Activated CD4-positive, alpha-beta T cell treated with anti-CD3 and anti-CD28 coated beads, Interleukin-2, amount 50 U/mL, for 1 hour (primary cell): ENCODE measurements around the gene SEC14L3.
"Not testable (repeated sequence)": the region's sequence is repeated elsewhere in the genome, so short reads cannot be mapped to it uniquely, and the experiment has no call there.

Source experiments
- DNase-seq: peaks from one replicate; pipeline ENCODE4 v3.0.0-alpha.2; 2020

The SEC14L3 gene

DNA sequence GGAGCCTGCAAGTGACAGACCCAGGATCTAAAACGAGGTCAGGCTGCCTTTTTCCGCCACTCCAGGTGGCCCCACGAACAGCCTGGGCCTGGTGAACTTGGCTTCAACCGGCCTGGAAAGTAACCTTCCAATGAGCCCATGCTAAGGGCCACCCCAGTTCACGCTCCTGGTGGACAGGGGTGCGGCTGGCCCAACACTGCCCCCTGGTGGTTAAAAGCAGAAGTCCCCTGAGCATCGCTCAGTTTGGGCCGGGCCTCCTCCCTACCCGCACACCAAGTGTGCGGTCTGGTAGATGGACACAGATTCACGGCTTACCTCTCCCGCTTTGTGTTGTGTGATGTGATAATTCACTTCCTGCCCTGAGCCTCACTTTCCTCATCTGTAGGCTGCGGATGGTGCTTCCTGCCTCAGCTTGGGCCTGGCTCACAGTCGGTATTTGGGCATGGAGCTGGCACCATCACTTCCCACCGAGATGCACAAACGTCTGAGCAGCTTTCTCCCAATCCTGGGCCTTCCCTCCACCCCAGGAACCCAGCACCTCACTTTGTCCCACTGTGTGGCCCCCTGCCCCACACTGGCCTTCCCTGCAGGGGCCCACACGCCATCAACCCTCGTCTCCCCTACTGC lies 13.7 kb upstream of the SEC14L3 start:
- peak; percentile 76 for DNase-seq

DNA sequence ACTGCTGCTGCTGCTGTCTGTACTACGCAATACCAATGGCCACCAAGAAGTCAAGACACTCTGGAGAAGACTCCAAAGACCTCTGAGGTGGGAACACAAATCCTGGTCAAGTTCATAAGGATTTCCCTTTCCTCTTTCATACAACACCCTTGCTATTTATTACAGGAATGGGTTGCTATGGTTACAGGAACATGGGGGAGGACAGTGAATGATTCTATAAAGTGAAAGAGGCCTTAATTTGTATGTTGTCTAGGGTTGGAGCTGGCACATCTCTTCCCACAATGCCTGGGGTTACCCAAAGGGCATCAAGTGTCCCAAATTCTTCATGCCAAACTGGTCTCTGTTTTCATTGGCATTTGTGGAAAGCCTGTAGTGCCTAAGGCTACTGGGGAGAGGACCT lies 11.4 kb upstream of the SEC14L3 start:
- DNase-seq, result no peak

DNA sequence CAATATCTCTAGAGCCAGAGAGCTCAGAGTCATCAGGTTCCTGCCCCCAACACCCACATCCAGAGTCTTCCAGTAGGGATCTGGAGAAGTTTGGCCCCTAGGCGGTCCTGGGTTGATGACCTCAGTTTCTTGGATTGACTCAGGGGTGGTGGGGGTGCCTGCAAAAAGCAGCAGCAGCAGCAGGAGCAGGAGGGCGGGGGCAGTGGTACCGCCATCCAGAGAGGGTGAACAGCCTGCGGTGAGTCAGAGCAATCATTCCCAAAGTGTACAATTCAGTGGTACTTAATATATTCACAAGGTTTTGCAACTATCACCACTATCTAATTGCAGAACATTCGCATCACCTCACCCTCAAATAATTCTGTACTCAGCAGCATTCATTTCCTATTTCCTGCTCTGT lies 9.9 kb upstream of the SEC14L3 start:
- no peak for DNase-seq

DNA sequence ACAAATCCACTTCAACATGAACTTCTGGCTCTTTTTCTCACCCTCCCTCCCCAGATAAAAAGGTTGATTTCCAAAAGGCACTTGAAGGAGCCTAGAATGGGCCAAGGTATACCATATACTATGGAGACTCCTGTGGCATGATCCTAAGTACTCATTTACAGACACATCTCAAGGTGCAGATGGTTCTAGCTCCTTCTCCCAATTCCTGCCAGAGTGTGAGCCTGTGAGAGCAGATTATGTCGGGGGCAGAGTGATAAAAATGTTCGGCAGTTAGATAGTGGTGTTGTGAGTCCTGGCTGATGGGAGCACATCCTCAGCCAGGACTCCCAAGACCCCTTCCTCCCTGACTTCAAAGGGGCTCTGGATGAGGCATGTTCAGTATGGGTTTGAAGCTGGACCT lies 8.2 kb upstream of the SEC14L3 start:
- DNase-seq, result no peak

DNA sequence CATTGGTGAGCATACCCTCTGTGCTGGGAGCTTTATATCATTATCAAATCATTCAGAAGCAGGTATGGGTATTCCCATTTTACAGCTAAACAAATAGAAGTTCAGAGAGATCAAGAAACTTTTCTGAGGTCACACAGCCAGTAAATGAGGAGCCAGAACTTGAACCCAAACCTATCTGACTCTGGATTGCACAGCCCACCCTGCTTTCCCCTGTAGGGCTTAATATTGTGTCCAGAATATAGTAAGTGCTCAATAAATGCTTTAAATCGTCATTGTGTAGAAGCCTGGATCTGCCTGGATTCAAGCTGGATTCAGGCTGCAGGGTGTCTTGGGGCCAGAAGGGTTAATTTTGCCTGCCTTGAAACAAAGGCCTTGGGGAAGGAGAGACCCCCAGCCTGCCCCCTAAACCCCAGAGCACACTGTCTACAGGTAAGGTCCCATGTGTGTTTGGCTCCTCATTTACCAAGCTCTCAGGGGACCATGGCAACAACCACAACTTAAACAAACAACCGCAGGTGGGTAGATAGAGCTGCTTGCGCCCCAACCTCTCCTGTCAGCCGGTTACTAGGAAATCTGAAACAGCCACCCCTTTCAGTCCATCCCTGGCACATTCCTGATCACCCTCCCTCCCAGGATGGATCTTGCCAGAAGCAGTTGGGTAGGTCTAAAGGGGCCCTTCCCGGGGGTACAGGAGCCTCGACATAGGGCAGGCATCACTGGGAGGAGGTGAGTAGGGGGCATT lies 3.0 kb upstream of the SEC14L3 start:
- peak; percentile 20 for DNase-seq

DNA sequence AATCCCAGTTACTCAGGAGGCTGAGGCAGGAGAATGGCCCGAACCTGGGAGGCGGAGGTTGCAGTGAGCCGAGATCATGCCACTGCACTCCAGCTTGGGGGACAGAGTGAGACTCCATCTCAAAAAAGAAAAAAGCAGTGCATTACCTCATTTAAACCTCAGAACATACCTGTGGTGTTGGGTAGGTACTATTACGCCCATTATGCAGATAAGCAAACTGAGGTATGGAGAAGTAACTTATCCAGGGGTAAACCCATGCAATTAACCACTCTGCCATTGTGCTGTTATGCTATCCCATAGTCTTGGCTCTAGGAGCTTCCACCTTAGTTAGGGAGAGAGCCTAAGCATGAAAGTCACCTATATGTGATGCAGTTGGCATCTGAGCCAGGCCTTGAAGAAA lies 2.3 kb upstream of the SEC14L3 start:
- DNase-seq, result no peak

DNA sequence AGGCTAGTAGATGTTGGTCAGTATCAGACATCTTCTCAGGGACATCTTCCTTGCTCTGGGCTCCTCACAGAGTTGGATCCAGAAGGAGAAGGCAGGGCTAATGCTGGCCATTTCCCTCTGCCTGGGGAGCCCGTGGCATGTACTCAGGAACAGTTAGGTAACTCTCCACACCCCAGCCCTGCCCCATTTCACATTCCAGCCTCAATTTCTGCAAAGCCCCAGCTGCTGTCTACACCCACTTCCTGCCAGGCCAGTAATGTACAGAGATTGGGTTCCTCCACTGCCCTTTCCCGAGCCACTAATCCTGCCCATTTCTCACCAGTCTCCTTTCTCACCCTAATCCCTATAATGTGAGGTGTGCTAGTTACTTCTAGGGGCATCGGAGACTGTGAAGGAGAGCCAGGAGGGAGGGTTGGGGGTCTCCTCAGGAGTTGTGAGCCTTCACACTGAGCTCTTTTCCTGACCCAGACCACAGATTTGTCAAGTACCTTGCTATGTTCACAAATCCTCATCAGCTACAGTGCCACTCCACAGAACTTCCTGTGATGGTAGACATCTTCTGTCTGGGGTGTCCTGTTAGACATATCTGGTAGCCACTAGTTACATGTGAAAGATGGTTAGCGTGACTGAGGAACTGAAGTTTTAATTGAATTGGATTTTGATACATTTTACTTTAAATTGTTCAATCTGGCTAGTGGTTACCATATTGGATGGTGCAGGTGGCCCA lies 1.3 kb upstream of the SEC14L3 start:
- no peak for DNase-seq

DNA sequence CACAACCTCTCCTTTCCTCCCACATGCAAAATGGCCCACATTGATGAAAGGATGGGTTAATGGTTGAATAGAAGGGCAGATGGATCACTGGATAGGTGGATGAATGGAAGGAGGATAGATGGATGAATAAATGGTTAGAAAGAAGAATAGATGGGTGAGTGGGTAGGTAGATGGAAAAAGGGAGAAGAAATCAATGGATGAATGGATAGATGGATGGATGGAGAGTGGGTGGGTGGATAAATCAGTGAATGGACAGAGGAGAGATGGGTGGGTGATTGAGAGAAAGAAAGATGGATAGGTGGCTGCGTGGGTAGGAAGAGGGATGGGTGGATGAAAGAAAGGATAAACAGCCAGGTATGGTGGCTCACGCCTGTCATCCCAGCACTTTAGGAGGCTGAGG lies 1.2 kb downstream of the SEC14L3 start:
- DNase-seq, result no peak

DNA sequence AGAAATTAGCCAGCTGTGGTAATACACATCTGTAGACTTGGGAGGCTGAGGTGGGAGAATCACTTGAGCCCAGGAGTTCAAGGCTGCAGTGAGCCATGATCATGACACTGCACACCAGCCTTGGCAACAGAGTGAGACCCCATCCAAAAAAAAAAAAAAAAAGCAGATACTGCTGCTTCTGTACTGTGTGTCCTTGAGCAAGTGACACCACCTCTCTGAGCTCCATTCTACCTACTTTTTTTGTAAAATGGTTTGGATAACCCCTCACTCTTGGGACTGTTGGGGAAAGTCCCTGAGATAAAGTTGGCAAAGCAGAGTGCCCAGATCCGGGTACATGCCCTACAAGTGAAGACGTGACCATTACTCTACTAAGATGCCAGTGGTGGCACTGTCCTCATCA lies 2.7 kb downstream of the SEC14L3 start:
- no peak for DNase-seq

DNA sequence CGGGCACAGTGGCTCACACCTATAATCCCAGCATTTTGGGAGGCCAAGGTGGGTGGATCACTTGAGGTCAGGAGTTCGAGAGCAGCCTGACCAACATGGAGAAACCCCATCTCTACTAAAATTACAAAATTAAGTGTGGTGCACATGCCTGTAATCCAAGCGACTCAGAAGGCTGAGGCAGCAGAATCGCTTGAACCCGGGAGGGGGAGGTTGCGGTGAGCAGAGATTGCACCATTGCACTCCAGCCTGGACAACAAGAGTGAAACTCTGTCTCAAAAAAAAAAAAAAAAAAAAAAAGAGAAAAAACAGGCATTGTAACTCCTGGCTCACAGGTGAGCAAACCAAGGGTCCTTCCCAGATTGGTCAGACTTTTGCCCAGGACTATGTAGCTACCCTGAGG lies 11.3 kb downstream of the SEC14L3 start:
- not testable (repeated sequence) for DNase-seq

DNA sequence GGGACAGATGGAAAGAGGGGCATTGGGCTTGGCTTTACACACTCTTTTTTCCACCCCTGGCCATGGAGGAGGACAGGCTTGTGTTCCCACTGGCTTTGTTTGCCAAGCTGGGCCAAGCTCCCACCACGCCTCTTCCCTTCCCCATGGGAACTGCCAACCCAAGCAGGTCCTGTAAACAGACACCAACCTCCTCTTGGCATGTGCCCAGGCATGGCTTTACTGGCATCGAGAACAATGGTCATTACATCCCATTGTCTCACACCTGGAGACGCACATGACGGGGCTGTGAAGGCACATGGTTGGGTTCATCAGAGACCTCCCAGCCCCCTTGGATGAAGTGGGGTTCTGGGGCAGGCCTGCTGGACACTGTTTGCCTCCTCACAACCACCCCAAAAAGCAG lies 11.7 kb downstream of the SEC14L3 start:
- DNase-seq, result no peak

DNA sequence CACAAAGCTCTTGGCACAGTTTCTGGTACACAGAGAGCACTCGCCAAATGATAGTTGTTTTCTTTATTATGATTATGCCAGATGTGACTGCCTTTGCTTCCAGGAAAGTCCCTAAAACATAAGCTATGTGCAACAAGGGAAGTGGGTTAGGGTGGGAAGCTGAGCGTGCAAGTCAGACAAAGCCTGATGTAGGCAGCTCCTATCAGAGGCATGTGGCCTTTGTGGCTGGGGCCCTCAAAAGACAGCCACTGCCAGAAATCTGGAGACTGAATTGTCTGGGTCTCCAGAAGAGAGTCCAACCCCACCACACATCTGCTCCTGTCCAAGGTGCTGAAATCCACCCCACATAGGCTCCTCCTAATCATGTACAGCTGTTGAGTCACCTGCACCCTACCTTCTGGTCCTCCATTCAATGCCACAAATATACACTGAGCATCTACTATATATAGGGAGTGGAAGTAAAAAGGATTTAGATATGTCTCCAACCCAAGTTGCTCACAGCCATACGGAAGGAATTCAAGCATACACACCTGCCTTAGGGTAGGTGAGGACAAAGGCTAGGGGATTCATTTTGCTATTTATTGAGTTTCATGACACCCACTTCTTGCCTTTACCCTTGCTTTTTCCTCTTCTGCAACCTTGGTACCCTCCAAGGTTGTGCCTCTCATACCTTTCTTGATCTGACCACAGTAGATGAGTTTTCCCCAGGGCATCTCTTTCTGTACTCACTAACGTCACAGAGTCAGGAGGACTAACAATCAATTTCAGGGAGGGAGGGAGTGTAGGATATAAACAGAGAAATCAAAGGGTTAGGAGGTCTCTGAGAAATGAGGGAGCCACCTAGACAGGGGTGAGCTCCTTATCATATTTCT lies 12.4 kb downstream of the SEC14L3 start:
- DNase-seq, result no peak

DNA sequence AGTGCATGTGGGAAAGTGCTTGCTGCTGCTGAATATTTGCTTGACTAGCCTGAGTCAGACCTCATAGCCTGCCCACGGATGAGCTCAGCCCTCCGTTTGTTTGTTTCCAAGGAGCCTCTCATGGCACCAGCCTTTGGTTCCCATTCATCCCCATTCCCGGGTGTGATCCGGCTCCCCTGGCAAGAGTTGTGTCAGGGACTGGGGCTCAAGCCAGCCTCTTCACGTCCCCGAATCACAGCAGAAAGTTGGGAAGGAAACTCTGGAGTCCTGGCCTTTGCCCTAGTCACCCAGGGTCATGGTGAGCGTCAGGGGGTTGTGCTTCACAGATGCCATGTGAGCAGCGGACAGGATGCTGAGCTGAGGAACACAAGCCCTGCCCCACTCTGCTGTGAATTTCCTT lies 13.8 kb downstream of the SEC14L3 start:
- DNase-seq, result no peak

DNA sequence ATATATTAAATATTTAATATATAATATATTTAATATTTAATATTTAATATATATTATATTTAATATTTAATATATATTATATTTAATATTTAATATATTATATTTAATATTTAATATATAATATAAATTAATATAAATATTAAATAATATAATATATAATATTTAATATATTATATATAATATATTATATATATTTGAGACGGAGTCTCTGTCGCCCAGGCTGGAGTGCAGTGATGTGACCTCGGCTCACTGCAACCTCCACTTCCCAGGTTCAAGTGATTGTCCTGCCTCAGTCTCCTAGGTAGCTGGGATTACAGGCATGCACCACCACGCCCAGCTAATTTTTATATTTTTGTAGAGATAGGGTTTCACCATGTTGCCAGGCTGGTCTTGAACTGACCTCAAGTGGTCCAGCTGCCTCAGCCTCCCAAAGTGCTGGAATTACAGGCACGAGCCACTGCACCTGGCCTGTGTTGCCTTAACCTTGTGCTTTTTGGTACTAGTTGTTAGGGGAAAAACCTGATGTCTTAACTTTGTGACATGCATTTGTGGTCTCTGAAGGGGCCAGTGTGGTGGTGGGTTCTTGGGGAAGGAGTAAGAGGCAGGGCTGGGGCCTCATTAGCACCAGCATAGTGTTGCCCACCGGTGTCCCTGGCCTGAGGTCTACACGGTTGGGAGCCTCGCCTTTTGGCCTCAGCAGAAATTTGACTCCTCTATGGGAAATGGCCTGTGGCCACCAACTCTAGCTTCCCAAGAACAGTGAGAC lies 16.6 kb downstream of the SEC14L3 start:
- DNase-seq, result no peak

DNA sequence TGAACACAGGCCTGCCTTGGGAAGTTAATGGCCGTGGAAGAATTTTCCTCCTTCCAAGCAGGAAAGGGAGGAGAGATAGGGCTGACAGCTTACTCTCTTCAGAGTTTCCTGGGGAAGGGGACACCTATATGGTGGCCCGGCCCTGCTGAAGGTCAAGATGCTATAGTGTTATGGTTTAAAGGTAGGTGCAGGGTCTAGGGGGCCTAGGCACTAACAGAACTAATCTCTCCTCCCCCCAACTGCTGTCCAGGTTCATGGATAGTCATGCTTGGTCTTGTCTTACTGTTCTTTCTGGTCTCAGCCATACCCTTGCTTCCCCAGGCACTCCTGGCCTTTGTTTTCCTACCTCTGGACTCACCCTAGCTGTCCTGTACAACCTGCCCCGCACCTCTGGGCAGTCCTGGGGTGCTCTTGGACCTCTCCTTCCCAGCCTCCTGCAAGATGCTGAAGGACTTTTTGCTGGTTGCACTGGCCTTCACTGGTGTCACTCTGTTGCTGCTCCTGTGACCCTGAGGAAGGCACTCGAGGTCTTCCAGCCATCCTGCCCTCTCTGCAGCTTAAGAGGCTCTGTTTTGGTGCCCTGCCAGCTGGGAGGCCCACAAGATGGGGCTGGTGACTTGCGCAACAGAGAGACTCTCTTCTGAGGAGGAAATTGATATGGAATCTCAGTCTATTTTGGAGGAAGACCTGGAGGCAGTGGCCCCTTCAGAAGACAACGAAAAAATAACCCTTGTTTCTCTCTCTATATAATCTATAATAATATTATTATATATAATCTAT lies 17.9 kb downstream of the SEC14L3 start:
- no peak for DNase-seq

DNA sequence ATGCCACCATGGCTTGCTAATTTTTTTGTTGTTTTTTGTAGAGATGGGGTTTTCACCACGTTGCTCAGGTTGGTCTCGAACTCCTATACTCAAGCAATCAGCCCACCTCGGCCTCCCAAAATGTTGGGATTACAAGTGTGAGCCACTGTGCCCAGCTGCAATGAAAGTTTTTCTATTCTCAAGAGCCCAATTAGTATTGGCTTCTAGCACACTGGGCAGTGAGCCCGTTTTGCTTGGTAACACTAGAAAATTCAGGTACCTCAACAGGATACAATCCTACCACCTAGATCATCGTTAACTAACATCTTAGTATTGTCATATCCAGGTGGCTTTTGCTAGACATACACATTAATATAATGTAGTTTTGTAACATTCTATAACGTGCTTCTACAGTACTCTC lies 19.0 kb downstream of the SEC14L3 start:
- DNase-seq, result no peak

DNA sequence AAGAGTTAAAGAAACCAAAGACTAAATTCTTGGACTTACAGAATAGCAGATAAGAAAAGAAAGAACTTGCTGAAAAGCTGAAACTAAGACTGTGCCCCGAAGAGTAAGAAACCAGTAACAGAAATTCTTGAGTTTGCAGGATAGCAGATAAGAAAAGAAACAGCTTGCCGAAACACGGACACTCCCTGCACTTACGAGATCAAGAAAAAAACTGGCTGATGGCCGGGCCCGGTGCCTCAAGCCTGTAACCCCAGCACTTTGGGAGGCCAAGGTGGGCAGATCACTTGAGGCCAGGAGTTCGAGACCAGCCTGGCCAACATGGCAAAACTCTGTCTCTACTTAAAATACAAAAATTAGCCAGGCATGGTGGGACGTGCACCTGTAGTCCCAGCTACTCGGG lies 20.3 kb downstream of the SEC14L3 start:
- not testable (repeated sequence) for DNase-seq

DNA sequence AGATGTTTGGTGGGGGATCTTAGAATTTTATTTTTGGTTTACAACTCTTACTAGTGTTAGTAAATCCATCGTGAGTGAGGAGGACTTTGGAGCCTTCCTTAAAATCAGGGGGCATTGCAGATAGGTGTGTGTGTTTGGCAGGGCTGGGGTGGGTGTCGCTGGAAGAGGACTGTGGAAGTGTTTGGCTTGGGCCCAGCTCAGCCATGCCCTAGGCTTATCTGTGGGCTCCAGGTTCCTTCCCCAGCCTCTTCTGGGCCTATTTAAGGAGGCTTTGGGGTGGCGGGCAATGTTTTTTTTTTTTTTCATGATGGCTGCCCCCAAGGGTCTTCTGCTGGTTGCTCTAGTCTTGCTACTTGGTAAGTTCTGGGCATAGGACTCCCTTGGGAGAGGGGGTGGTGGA lies 24.2 kb downstream of the SEC14L3 start:
- no peak for DNase-seq

DNA sequence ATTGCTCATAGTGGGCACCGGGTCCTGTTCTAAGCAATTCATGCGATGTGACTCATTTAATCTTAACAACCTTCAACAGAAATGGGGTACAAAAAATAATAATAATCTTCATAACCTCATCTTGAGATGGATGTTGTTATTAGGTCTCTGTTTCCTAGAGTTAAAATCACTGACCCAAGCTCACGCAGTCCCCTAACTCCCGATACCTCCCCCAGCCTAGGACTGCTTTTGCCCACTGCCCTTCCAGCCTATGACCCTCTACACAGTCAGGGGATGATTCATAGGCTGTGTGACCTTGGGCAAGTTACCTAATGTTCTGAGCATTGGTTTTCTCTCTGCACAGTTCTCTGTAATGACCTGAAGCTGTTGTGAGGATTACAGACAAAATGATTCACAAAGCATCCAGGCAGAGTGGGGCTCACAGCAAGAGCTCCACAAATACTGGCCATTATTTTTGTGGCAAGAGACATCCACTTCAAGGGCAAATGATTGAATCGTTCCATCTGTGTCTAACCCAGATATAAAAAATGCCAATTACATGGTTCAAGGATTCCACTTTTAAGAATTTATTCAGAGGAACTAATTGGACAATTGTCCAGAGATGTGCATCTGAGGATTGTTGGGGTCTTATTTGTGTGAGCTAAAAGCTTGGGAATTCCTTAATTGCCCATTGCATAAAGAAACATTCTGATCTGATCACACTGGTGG lies 26.2 kb downstream of the SEC14L3 start:
- no peak for DNase-seq

DNA sequence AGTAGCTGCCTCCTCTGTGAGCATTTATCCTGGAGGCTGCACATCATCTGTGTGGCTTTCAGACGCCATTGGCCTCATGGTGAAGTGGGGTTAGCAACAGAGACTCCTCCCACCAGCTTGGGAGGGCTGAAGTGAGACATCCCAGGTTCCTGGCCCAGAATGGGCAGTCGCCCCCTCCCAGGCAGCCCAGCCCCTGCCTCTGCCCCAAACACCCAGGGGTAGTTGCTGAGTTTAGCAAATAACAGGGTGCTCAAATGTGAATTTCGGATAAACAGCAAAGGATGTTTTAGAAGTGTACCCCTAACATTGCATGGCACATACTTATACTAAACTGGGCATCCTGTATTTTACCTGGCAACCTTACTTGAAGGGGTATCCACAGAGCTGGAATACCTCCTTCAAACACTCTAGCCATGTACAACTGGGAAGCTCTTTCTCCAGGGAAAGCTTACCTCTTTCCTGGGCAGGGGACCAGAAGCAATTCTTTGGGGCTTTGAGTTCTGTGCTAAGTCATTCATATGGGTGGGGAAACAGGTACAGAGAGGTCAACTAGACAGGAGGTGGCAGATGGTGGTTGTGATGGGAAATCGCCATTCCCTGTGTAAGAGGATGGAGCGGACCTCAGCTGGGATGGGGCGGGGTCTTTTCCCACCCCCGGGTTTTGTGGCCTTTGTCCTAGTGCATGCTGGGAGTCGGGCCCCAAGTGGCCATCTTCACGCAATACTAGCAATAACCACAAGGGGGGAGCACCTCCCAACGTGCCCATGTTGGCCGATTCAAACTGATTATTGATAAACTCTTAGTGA lies 27.0 kb downstream of the SEC14L3 start:
- peak; percentile 49 for DNase-seq
